GM12878 (cell line): ENCODE results near the gene IL1RAPL1. TPM values are rescaled to one million over a fixed set of nuclear protein-coding genes. Genes with fewer than 3 reads are reported as not detected.

ENCODE experiments used
- ATAC-seq: fragments of 200-7000 bp; cut with Tn5 transposase; 3 replicates; pipeline ENCODE4 v1.9.1; 2020; ENCODE audit warnings: mild to moderate bottlenecking, moderate library complexity
- BruUV-seq: library from RNA; stranded (reverse); fragments of 400-500 nt; replicated peaks from 2 replicates; lab custom pipeline; 2021; lab: Mats Ljungman, UMichigan
- CTCF ChIA-PET: fragments of 300-600 bp; sonication (Branson Sonifier 250); formaldehyde crosslinking; extraction: SDS; loops from one replicate; lab custom pipeline; 2021; ENCODE audit warnings: inconsistent platforms; lab: Yijun Ruan, JAX
- POLR2A ChIA-PET: fragments of 350-600 bp; formaldehyde crosslinking; extraction: SDS; loops from one replicate; lab custom pipeline; 2021; ENCODE audit warnings: inconsistent platforms; lab: Charles Lee
- RAD21 ChIA-PET: fragments of 300-600 bp; sonication (Branson Sonifier 250); formaldehyde crosslinking; loops from one replicate; lab custom pipeline; 2023; ENCODE audit warnings: antibody characterized with exemption; ENCODE audit not compliant: unreplicated experiment; lab: Charles Lee
- SMC1A ChIA-PET: fragments of 300-600 bp; sonication (Branson Sonifier 250); formaldehyde crosslinking; loops from one replicate; lab custom pipeline; 2023; ENCODE audit not compliant: unreplicated experiment, uncharacterized antibody; lab: Charles Lee
- DNase-seq: peaks from one replicate; pipeline ENCODE4 v3.0.0-alpha.2; 2011; ENCODE audit warnings: low read depth, low spot score
- FAIRE-seq: peaks from 3 replicates; lab custom pipeline; 2011; peaks lifted over from hg19 to GRCh38; lab: Jason Lieb, UNC
- H2AFZ ChIP-seq: 2 replicates; pipeline ENCODE4 v1.6.0; 2011; ENCODE audit warnings: low read depth, low read length, control low read depth; ENCODE audit not compliant: control insufficient read depth
- H3K27ac ChIP-seq: 2 replicates; pipeline ENCODE4 v1.5.1; 2011; ENCODE audit warnings: control low read depth; ENCODE audit not compliant: control insufficient read depth, insufficient read depth
- H3K27me3 ChIP-seq, 2 experiments: replicated peaks in 1 of 2; 2 replicates each; pipeline versions ENCODE4 v1.6.0 to v1.6.1; 2011; ENCODE audit warnings: low read length in 1 of 2; ENCODE audit not compliant: control insufficient read depth in 2 of 2, insufficient read depth in 2 of 2
- H3K36me3 ChIP-seq, 2 experiments: 2 replicates each; pipeline ENCODE4 v1.5.1; 2011; ENCODE audit warnings: low read length in 1 of 2; ENCODE audit not compliant: control insufficient read depth in 2 of 2, insufficient read depth in 2 of 2
- H3K4me1 ChIP-seq: 2 replicates; pipeline ENCODE4 v1.6.1; 2011; ENCODE audit warnings: mild to moderate bottlenecking, low read length, moderate library complexity, mixed read lengths; ENCODE audit not compliant: control insufficient read depth, insufficient read depth
- H3K4me2 ChIP-seq: 2 replicates; pipeline ENCODE4 v1.6.0; 2011; ENCODE audit warnings: control low read depth; ENCODE audit not compliant: control insufficient read depth, insufficient read depth
- H3K4me3 ChIP-seq: fragments of 200-600 bp; sonication (generic); 2 replicates; pipeline ENCODE4 v1.5.1; 2016
- H3K79me2 ChIP-seq: 2 replicates; pipeline ENCODE4 v1.6.0; 2011; ENCODE audit warnings: low read length; ENCODE audit not compliant: control insufficient read depth, insufficient read depth
- H3K9ac ChIP-seq: 2 replicates; pipeline ENCODE4 v1.8.0; 2011; ENCODE audit warnings: low read length, control low read depth, mixed read lengths; ENCODE audit not compliant: control insufficient read depth, insufficient read depth
- H3K9me3 ChIP-seq: replicated peaks from 3 replicates; pipeline ENCODE4 v1.5.1; 2011; ENCODE audit warnings: mild to moderate bottlenecking, low read length; ENCODE audit not compliant: control insufficient read depth, insufficient read depth
- H4K20me1 ChIP-seq: 2 replicates; pipeline ENCODE4 v1.6.0; 2011; ENCODE audit not compliant: control insufficient read depth, insufficient read depth
- BACH1 ChIP-seq: fragments of 450-650 bp; IDR thresholded peaks from 2 replicates; pipeline ENCODE4 v1.6.1; 2017; ENCODE audit warnings: mild to moderate bottlenecking, borderline replicate concordance
- FOXM1 ChIP-seq: IDR thresholded peaks from 2 replicates; pipeline ENCODE4 v1.6.1; 2012; ENCODE audit warnings: low read depth, mild to moderate bottlenecking, inconsistent platforms, low read length, moderate library complexity
- MEF2A ChIP-seq: IDR thresholded peaks from 2 replicates; pipeline ENCODE4 v1.6.1; 2011; ENCODE audit warnings: low read depth, mild to moderate bottlenecking, low read length, moderate library complexity; ENCODE audit not compliant: insufficient read depth
- MYB ChIP-seq: fragments of 150-350 bp; IDR thresholded peaks from 2 replicates; pipeline ENCODE4 v1.6.1; 2014; ENCODE audit warnings: mild to moderate bottlenecking, low read depth, low read length, borderline replicate concordance
- MYC ChIP-seq: IDR thresholded peaks from 2 replicates; pipeline ENCODE4 v1.6.1; 2011; ENCODE audit warnings: mild to moderate bottlenecking, low read length, moderate library complexity, inconsistent platforms; ENCODE audit not compliant: insufficient read depth, insufficient replicate concordance, insufficient read length, severe bottlenecking
- PAX8 ChIP-seq: fragments of 450-650 bp; IDR thresholded peaks from 2 replicates; pipeline ENCODE4 v1.6.1; 2017; ENCODE audit warnings: mild to moderate bottlenecking, moderate library complexity
- PRDM15 ChIP-seq: fragments of 450-650 bp; formaldehyde crosslinking; IDR thresholded peaks from 2 replicates; pipeline ENCODE4 v1.4.0; 2020; ENCODE audit warnings: mild to moderate bottlenecking, moderate library complexity
- RFX5 ChIP-seq: IDR thresholded peaks from 2 replicates; pipeline ENCODE4 v1.6.1; 2011; ENCODE audit warnings: low read depth, low read length, improper control_type of control experiment
- TAF1 ChIP-seq: IDR thresholded peaks from 2 replicates; pipeline ENCODE4 v1.6.1; 2011; ENCODE audit warnings: mild to moderate bottlenecking, low read depth, low read length, borderline replicate concordance
- USF1 ChIP-seq: IDR thresholded peaks from 2 replicates; pipeline ENCODE4 v1.6.1; 2011; ENCODE audit warnings: borderline replicate concordance, low read depth, mild to moderate bottlenecking, moderate library complexity, mixed read lengths, low read length; ENCODE audit not compliant: insufficient read depth; ENCODE audit errors: extremely low read length
- ZNF384 ChIP-seq: IDR thresholded peaks from 2 replicates; pipeline ENCODE4 v1.6.1; 2012; ENCODE audit warnings: low read depth, mild to moderate bottlenecking, low read length, improper control_type of control experiment, borderline replicate concordance
- ZNF687 ChIP-seq: fragments of 450-650 bp; IDR thresholded peaks from 2 replicates; pipeline ENCODE4 v1.6.1; 2017; ENCODE audit warnings: mild to moderate bottlenecking, moderate library complexity
- WGBS: methylation state at CpG from one replicate; pipeline ENCODE4 v1.1.6; 2016; ENCODE audit warnings: low lambda C conversion rate; ENCODE audit not compliant: insufficient replicate concordance, insufficient coverage; ENCODE audit errors: missing lambda C conversion rate; 5-methylcytosine and 5-hydroxymethylcytosine counted together
- in situ Hi-C: fragments of 300-500 bp; cut with MboI; formaldehyde crosslinking; loops from 9 replicates; pipeline ENCODE4 v1.14.3; 2018; ENCODE audit warnings: mixed read lengths
- intact Hi-C: fragments of 100-400 bp; cut with micrococcal nuclease; formaldehyde crosslinking; loops from one replicate; pipeline ENCODE4 v1.14.2; 2022; ENCODE audit not compliant: unreplicated experiment
- polyA plus RNA-seq, 11 experiments: library from polyadenylated mRNA; depleted of rRNA in 4 of 11; unstranded in 6 of 11; stranded (reverse) in 5 of 11; fragments of >200 nt; fragmentation: Nextera tagmentation in 4 of 11; fragmentation: Illumina TruSeq in 1 of 11; extraction: Ambion mirVana in 4 of 11; extraction: Trizol in 1 of 11; gene quantifications; 1 replicate in 1 of 11; 2 replicates in 10 of 11; pipeline versions ENCODE4 v1.2.1 to v1.2.3, GENCODE V29; 2011 to 2016; ENCODE audit warnings: inconsistent platforms in 2 of 11, missing spikeins in 2 of 11, low read depth in 1 of 11
- total RNA-seq, 4 experiments: library from RNA; depleted of rRNA in 3 of 4; stranded (reverse); fragments of >200 nt in 3 of 4; fragmentation: Illumina TruSeq in 1 of 4; extraction: Trizol in 1 of 4; gene quantifications; 2 replicates each; pipeline versions ENCODE4 v1.2.1 to v1.2.3, GENCODE V29; 2013 to 2021

Gene IL1RAPL1
- total and polyA plus RNA-seq, 10 of the 15 experiments (the other 5 are each of a cell fraction or from before 2014, with no cell fraction given): not detected

GRCh38 chrX:29744966-29745365 is 1157.7 kb downstream of the IL1RAPL1 start (continued):
- TF ChIP-seq ZNF687 (no peak), MYC (no peak)

GRCh38 chrX:29746326-29746725 is 1159.1 kb downstream of the IL1RAPL1 start:
- Histone ChIP-seq H3K9me3 (no peaks in the 10 kb centered on the region), H3K36me3 (no peaks in the 10 kb centered on the region), H3K4me3 (no peak overlapping the region), H3K4me1 (no peaks in the 10 kb centered on the region), H2AFZ (no peak overlapping the region), H3K27me3 (no peaks in the 10 kb centered on the region), H4K20me1 (no peaks in the 10 kb centered on the region), H3K79me2 (no peaks in the 10 kb centered on the region), H3K4me2 (no peak overlapping the region), H3K27ac (no peak overlapping the region), H3K9ac (no peak overlapping the region)
- no peak for FAIRE-seq
- 58% methylated on average over 4 of the region's 4 CpGs for WGBS
- DNase-seq: no peak
- BruUV-seq: no TSS peak
- in situ Hi-C loops (no loop called here), intact Hi-C loops (no loop called here)
- CTCF ChIA-PET: no interaction called here
- POLR2A ChIA-PET: interaction anchor here (0.6 kb wide), 2 partner anchors 52 to 66 kb away, joined by 3 read pairs; no protein-coding TSS in a partner anchor
- ATAC-seq: no peak
- SMC1A ChIA-PET: no interaction called here
- RAD21 ChIA-PET: no interaction called here
- TF ChIP-seq PAX8 (no peak), ZNF384 (no peak), TAF1 (no peak), BACH1 (no peak), MYB (no peak), FOXM1 (no peak), RFX5 (no peak), PRDM15 (no peak), USF1 (no peak), MEF2A (no peak)
